ENCODE data around the gene SOX8.

- no peak for TF ChIP-seq HDGF (IDR thresholded peaks at IDR 0.05; ENCODE audit: borderline replicate concordance)
- no peak for TF ChIP-seq FOXK2 (IDR thresholded peaks at IDR 0.05)
- TF ChIP-seq SUZ12 (IDR thresholded peaks at IDR 0.05): no peak
- TF ChIP-seq SP1 (IDR thresholded peaks at IDR 0.05): no peak
- TF ChIP-seq ELF4 (IDR thresholded peaks at IDR 0.05): no peak
- no peak for TF ChIP-seq FOXM1 (IDR thresholded peaks at IDR 0.05; ENCODE audit: borderline replicate concordance)
These were observed 9.6 kb upstream of the SOX8 start for GRCh38 chr16:971981-972315.
